GM10266 (cell line): ENCODE results near the gene THRB.

Source experiments
- DNase-seq: peaks from one replicate; pipeline ENCODE4 v3.0.0; 2012; ENCODE audit errors: extremely low spot score
- TF ChIP-seq, protein P1 (sequence below): IDR thresholded peaks from 2 replicates; pipeline ENCODE4 v1.5.1; 2012; ENCODE audit warnings: mild to moderate bottlenecking, low read depth; ENCODE audit not compliant: control insufficient read depth, insufficient read depth; ENCODE audit errors: missing control alignments

THRB gene

DNA sequence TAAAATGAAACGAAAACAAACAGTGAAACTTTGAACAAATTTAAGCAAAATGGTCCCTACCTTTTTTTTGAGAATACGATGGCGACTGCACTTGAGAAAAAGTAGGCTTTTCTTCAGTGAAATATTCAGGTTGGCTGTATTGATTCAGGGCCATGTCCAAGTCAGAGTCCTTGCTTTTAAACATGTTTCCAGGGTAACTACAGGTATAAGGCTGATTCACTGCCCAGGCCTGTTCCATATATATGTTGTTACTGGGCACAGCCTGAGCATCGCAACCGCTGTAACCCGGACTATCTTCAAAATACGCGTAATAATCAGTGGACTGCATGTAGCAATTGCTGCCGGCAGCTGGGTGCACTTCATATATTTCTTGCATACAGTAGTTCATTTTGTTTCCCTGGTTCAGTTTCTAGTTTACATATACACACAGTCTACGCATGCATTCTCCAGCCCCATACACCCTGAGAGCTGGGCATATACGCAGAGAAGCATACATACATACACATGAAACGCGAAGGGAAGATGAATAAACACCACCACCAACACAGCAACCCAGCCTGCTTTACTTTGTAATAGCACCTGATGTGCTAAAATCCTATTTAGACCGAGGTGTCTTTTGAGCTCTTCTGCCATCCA, 329.6 kb downstream of the THRB start:
- DNase-seq: no peak
- TF ChIP-seq, protein P1, sequence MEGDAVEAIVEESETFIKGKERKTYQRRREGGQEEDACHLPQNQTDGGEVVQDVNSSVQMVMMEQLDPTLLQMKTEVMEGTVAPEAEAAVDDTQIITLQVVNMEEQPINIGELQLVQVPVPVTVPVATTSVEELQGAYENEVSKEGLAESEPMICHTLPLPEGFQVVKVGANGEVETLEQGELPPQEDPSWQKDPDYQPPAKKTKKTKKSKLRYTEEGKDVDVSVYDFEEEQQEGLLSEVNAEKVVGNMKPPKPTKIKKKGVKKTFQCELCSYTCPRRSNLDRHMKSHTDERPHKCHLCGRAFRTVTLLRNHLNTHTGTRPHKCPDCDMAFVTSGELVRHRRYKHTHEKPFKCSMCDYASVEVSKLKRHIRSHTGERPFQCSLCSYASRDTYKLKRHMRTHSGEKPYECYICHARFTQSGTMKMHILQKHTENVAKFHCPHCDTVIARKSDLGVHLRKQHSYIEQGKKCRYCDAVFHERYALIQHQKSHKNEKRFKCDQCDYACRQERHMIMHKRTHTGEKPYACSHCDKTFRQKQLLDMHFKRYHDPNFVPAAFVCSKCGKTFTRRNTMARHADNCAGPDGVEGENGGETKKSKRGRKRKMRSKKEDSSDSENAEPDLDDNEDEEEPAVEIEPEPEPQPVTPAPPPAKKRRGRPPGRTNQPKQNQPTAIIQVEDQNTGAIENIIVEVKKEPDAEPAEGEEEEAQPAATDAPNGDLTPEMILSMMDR: no peak

DNA sequence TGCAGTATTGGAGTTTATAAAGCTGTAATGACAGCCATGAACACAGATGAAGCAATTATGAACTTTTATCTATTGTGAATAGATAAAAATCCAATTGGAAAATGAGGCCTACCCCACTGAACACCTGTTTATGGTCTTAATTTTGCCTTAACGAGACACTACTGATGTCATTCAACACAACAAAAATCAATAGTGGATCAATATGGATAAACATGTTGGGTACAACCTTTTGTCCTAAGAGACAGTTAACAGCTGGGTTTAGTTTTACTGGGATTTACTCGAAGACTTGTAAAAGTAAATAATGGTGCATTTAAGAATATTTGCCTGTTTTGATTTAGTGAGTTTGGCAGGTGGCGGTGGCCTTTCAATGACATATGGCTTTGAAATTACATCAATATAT, 331.7 kb downstream of the THRB start:
- TF ChIP-seq, protein P1: no peak
- DNase-seq: no peak

DNA sequence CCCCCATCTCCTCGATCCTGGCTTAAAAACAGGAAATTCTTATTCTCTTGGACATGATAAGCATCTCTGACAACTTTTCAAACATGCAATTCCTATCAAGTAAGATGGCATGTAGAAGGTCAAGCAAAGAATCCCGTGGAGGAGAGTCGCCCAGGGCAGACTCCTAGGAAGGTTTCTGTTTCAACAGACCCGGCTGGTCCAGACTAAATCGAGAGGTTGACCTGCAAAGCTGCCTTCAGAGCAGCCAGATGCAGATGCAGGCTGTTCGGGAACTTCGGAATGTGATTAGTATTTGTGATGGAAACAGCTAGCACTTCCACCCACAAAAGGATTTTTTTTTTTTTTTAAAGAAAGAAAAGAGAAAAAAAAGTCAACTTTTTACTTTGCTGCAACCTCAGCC, 332.8 kb downstream of the THRB start:
- TF ChIP-seq, protein P1: no peak
- DNase-seq: no peak

DNA sequence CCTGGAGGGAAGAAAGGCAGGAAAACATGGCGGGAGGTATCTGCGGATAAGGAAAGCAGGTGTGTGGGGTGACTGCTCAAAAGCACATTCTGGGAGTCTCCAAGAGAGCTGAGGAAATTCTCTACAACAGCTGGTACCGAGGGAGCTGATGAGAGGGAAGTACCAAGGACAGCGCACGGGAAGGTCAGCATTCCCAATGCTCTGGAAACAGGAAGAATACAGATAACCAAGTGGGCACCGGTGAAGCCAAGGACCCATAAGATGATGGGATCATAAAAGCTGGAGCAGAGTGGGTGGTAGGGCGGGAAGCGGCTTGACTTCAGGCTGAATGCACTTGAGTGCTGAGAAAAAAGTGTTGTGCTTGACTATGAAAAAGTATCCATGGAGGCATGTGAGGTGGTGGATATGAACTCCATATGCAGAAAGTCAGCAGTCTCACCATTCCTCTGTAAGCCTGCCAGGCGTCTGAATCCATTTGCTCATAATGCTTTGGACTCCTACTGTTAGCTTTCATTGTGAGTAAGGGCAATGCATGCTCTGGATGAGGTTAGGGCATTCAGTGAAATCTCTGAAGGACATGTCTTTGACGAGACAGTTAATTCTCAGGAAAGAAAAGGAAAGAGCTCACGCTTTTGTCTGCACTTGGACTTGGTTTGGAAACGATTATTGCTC, 334.1 kb downstream of the THRB start:
- TF ChIP-seq, protein P1: no peak
- DNase-seq: no peak

DNA sequence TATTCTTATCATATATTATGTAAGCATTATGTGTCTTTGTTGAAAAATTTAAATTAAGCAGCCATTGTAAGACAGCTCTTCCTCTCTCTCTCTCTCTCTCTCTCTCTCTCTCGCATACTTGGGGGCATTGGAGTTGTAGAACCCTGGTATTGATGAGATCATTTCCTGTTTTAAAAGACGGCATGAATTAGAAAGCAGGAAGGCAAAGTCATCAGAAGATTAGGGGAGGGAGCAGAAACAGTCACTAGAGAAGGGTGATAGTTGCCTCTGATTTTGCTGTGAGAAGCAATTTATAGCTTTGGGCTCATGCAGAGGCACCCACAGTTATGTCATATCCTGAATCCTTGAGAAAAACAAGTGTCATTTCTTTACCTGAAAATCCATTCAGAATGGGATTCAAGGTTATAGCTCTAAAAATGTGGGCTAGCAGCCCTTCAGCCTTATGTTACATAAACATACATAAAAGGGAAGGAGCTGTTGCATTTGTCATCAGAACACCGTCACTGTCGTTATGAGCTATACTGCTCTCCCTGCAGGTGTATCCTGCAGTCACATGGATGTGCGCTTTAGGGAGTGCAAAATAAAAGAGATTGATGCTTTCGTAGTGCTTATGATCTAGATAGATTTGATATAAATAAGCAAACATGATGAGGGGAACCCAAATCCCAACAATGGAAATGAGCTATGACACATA, 335.7 kb downstream of the THRB start:
- TF ChIP-seq, protein P1: no peak
- DNase-seq: no peak

DNA sequence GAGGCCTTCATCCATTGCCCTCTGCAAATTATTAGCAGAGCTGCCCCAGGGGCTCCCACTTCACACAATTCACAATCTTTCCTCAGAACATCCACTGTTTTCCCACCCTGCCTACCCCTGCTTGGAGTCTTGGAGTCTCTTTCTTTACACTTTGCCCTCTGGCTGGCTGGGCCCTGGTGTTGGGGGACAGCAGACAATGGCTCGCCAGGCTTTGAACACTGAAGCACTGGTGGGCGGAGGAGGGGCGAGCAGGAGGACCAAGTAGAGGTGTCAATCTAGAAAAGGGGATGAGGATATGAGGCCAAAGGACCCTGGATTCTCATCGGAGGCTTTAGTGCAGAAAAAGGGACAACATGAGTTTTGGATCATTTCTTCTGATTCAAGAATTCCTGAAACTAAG, 337.5 kb downstream of the THRB start:
- TF ChIP-seq, protein P1: no peak
- DNase-seq: no peak

DNA sequence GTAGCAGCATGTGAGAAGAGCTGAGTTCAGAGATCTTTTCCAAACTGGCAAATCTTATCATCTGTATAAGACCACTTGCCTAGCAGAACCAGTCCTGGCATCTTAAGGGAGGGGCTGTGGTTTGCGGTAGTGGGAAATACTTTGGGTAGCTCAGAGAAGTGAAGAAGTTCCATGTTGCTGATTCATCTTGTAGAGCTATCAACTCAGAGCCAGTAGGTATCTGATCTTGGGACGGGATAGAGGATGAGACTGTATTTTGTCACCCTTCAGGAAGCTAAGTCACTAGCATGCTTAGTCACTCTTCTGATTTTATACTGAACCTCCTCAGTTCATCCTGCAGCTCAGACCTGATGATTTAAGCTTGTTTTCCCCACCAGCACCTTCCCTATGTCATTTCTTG, 338.2 kb downstream of the THRB start:
- DNase-seq: no peak
- TF ChIP-seq, protein P1: no peak
